Measurements from ENCODE around the gene CALN1.
"Not testable (repeated sequence)": the region's sequence is repeated elsewhere in the genome, so short reads cannot be mapped to it uniquely, and the experiment has no call there.

The CALN1 gene

DNA sequence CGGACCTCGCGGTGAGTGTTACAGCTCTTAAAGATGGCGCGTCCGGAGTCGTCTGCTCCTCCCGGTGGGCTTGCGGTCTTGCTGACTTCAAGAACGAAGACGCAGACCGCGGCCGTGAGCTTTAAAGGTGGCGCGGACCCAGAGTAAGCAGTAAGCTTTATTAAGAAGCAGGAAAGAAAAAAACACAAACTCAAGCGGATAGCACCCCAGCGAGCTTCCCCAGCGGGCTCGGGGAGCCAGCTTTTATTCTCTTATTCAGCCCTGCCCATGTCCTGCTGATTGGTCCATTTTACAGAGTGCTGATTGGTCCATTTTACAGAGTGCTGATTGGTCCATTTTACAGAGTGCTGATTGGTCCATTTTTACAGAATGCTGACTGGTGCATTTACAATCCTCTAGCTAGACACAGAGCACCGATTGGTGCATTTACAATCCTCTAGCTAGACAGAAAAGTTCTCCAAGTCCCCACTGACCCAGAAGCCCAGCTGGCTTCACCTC, at the start of gene CALN1:
Gene CALN1, minus strand, starts transcription at position 218 of the 498 bp plus-strand sequence.
- TF ChIP-seq GATA3, GATA2 (IDR thresholded peaks at IDR 0.05; ENCODE audit: low read depth, low read length): not testable (repeated sequence)

DNA sequence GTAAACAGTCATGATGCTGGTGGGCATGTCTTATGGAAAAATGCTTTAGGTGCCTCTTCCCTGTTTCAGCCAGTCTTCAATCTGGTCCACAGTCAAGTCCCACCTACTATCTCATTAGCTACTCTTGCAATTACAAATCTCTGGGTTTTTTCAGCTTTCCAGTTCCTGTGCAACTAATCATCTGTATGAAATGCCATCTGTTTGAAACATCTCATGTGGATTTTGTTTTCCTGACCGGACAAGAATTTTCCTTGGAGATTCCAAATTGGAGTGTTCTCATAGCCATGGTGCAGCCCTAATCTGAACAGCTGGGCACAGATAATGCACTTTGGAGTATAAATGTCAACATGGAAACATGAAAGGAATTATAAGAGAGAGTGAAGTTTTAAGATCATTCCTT, 41.3 kb upstream of the CALN1 start:
- no peak for TF ChIP-seq GATA3 (IDR thresholded peaks at IDR 0.05; ENCODE audit: low read depth, low read length)
- TF ChIP-seq GATA2 (IDR thresholded peaks at IDR 0.05; ENCODE audit: low read depth, low read length), result no peak

DNA sequence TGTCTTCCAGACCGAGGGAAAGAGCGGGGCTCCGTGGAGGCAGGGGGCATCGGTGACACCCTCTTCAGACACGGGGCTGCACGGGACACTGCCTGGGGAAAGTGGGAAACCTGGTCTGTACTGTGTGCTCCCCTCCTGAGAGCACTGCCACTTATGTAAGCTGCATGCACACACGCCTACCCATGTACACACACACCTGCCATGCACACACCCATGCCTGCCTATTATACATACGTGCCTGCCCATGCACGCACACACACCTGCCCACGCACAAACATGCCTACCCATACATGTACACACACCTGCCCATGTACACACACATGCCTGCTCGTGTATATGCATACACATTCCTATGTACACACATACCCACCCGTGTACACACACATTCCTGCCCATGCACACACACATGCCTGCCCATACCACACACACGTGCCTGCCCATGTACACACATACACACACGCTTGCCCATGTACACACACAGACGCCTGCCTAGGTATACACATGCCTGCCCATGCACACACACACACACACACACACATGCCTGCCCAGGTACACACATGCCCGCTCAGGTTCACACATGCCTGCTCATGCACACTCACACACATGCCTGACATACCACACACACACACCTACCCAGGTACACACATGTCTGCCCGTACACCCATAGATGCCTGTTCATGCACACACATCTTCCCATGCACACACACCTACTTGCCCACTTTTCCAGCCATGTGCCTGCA, 35.5 kb upstream of the CALN1 start:
- TF ChIP-seq GATA2 (IDR thresholded peaks at IDR 0.05; ENCODE audit: low read depth, low read length), result no peak
- TF ChIP-seq GATA3 (IDR thresholded peaks at IDR 0.05; ENCODE audit: low read depth, low read length), result no peak

DNA sequence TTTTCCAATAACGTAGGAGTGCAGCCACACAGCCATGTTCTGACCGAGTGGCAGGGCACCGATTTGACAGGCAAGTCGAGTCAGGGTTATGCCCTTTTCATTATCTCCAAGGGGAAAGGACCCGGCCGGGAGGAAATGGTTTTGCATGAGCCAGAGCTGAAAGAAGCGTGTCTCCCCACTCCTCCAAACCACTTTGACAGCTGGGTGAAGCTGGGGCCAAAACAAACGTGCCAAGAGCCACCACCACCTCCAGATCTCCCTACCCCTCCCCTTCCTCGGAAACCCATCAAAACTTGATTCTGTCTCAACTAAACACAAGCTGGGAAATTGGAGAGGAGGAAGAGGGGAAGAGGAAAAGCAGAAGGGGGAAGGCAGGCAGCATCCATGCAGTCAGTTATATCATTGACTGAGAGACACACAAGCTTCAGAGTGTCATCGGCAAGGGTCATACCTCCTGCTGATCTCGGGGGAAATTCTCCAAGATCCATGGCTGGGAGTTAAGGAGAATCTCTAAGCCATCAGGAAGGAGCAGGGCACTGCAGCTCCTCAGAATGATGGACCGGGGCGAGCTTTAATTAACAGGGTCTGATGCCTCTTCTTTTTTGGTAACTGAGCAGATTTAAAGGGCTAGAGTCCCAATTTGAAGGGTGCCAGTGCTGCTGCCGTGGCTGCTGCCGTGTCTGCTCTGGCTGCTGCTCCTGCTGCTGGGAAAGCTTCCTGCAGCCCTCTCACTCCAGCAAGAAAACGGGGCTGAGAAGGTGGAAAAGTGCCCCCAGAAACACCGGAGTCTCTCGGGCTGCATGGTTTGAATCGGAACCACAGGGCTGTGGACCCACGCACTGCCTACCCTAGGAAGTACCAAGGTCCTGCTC, 34.7 kb upstream of the CALN1 start:
- TF ChIP-seq GATA2 (IDR thresholded peaks at IDR 0.05; ENCODE audit: low read depth, low read length), result no peak
- no peak for TF ChIP-seq GATA3 (IDR thresholded peaks at IDR 0.05; ENCODE audit: low read depth, low read length)

DNA sequence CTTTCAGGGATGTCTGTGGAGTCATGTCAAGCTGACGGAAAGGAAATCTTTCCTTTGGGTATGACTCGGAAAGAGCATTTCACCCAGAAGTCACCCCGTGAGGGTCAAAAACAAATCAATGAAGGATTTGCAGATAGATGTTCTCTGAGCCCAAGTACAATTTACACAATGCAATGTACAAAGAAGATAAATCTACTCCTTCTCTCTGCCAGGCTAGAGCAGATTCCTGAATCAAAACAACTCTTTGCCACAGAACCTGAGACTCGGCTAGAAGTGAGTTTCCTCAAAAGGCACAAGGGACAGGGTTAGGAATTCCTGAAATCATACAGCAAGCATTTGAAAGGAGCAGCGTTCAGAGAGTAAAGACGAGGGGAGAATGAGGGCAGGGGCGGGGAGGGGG, 34.0 kb upstream of the CALN1 start:
- TF ChIP-seq GATA2 (IDR thresholded peaks at IDR 0.05; ENCODE audit: low read depth, low read length), result no peak

DNA sequence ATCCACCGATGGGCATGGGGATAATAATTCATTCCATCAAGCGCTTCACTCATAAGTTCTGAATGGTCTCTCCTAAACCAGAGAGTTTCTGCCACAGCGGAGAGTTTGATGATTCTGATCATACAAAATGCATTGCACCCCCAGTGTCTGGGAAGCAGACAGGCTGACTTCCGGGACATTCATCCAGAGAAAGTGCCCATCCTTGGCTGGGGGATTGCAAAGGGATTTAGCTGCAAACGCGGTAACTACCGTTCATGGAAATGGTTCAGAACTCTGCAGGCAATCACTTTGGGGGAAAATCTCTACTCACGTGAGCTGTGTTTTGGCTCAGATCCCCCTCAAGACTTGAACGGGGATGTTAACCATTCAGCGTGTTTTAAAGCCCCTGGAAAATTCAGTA, 33.4 kb upstream of the CALN1 start:
- TF ChIP-seq GATA3 (IDR thresholded peaks at IDR 0.05; ENCODE audit: low read depth, low read length) (no peak), GATA2 (IDR thresholded peaks at IDR 0.05; ENCODE audit: low read depth, low read length) (no peak)

DNA sequence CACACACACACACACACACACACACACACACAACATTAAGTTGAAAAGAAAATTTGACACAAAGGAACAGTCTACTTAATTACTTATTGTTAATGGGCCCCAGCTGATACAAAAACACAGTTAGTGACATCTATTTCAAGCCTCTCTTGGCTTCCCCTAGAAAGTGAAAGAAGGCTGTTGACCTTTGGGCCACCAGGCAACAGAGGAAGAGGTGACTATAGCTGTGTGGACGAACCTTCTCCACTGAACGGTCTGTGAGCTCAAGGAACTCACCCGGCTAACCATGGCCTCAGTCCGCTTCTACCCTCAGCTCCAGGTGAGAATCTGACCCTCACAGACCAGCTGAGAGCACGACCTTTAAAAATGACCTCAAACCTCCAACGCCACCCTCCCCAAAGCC, 32.9 kb upstream of the CALN1 start:
- TF ChIP-seq GATA3 (IDR thresholded peaks at IDR 0.05; ENCODE audit: low read depth, low read length), result no peak

DNA sequence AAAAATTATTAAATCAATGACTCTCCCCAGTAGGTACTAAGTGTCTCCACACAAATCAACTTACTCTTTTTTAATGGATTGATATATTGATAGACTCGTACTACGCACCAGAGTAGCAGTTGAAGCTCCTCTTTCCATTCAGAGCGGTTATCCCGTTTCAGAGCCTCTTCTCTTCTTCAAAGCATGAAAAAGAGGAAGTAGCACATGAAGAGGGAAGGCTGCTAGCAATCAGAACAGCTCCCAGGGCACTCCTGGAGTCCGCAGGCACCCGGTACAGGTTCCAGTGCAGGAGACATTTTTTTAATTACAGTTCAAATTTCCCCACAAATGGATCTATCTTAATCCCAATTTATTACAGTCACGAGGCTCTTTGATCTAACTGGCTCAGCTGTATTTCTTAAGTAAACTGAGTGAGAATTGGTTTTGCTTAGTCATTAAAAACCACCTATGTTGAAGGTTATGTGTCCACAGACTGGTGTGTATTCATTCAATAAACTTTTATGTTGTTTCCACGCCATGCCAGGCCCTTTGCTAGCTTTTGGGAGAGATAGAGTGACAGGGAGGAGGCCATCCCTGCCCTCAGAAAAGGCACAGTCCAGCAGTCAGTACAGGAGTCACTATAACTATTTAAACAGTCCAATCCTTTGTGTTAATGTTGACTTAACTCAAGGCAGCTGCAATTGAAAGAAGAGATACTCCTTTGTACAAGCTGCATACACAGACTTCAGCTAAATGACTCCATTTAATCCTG, 32.1 kb upstream of the CALN1 start:
- TF ChIP-seq GATA3 (IDR thresholded peaks at IDR 0.05; ENCODE audit: low read depth, low read length) (no peak), GATA2 (IDR thresholded peaks at IDR 0.05; ENCODE audit: low read depth, low read length) (no peak)

DNA sequence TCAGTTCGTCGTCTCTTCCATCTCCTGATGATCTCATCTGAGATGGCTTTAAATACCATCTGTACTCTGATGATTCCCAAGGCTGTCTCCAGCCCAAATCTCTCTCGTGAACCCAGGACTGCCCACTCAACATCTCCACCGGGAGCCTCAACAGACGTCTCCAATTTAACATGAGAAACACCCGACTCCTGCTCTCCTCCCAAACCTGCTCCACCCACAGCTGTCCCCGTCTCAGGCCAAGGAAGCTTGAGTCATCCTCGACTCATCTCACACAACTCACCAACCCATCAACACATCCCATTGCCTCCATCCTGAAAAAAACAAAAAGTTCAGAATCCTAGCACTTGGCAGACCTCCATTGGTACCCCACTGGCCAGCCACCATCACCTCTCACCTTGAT, 29.7 kb upstream of the CALN1 start:
- no peak for TF ChIP-seq GATA3 (IDR thresholded peaks at IDR 0.05; ENCODE audit: low read depth, low read length)
- TF ChIP-seq GATA2 (IDR thresholded peaks at IDR 0.05; ENCODE audit: low read depth, low read length), result no peak

DNA sequence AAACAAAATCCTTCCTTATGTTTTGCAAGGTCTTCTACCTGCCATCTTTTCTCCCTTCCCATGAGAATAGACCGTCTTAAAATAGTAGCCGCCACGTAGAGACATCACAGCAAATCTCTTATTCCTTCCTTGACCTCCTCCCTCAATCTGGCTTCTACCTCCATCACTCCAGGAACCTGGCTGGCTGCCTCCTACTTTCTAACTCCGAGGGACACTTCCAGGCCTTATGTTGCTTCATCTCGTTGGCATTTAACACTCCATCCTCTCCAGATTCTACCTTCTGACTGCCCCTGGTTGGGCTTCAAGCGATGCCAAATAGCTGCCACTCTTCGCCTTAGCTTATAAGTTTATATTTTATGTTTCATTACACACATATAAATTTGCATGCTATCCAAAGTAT, 26.4 kb upstream of the CALN1 start:
- no peak for TF ChIP-seq GATA2 (IDR thresholded peaks at IDR 0.05; ENCODE audit: low read depth, low read length)
- no peak for TF ChIP-seq GATA3 (IDR thresholded peaks at IDR 0.05; ENCODE audit: low read depth, low read length)

DNA sequence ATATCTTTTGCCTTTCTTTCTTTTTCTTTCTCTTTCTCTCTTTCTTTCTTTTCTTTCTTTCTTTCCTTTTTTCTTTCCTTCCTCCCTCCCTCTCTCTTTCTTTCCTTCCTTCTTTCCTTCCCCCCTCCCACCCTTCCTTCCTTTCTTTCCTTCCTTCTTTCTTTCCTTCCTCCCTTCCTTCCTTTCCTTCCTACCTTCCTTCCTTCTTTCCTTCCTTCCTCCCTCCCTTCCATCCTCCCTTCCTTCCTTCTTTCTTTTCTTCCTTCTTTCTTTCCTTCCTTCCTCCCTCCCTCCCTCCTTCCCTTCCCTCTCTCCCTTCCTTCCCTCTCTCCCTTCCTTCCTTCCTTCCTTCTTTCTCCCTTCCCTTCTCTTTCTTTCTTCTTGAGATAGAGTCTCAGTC, 25.5 kb upstream of the CALN1 start:
- TF ChIP-seq GATA2 (IDR thresholded peaks at IDR 0.05; ENCODE audit: low read depth, low read length) (no peak), GATA3 (IDR thresholded peaks at IDR 0.05; ENCODE audit: low read depth, low read length) (no peak)

DNA sequence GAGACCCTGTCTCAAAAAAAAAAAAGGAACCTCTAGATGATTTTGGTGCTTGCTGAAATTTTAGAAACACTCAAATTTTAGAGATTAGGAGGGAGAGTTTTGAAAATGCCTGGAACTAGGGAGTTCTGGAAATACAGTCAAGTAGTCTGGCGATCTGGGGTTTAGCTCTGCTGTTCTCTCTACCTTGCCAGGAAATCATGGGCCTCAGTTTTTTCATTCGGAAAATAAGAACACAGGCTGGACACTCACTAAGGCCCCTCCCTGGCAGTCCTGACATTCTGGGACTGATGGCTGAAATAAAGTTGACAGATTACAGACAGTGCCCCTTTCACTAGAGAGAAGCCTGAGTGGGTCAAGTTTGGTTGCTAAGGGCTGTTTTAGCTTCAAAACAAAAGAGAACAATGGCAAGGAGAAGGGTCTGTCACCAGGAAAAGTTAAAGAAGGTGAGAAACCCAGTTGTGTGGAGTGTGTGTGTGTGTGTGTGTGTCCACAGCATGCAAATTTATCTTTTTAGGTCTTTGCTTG, 25.0 kb upstream of the CALN1 start:
- TF ChIP-seq GATA2 (IDR thresholded peaks at IDR 0.05; ENCODE audit: low read depth, low read length) (no peak), GATA3 (IDR thresholded peaks at IDR 0.05; ENCODE audit: low read depth, low read length) (no peak)

DNA sequence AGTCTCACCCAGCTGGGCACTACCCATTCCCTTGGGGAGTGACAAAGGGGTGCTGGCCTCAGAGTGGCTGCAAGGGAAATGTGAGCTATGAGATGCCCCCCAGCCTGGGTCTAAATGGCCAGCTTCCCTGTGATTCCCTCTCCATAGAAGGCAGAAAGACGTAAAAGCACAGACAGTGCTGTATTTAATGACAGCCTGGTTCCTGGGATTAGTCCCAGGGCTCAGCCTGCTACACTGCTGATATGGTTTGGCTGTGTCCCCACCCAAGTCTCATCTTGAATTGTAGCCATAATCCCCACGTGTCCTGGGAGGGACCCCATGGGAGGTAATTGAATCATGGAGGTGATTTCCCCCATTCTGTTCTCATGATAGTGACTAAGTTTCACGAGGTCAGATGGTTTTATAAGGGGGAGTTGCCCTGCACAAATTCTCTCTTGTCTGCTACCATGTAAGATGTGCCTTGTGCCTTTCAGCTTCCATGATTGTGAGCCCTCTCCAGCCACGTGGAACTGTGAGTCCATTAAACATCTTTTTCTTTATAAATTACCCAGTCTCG, 23.9 kb upstream of the CALN1 start:
- TF ChIP-seq GATA3 (IDR thresholded peaks at IDR 0.05; ENCODE audit: low read depth, low read length) (no peak), GATA2 (IDR thresholded peaks at IDR 0.05; ENCODE audit: low read depth, low read length) (no peak)

DNA sequence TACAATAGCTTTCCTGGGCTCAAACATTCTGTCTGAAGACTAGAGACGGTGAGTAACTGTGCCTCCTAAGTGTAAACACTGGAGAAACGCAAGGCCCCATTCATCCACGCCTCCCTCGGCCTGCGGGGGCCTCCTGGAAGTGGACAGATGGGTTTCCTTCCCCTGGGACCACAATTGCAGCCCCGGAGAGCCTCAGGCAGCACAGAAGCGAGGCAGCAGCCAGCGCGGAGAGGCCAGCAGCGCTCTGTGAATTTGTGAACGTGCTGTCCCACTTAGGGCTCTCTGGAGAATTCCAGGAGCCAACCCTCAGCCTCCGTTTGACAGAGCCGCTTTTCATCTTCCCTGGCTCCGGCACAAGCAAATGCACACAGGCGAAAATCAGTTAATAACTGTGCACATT, 23.2 kb upstream of the CALN1 start:
- TF ChIP-seq GATA3 (IDR thresholded peaks at IDR 0.05; ENCODE audit: low read depth, low read length), result no peak
- no peak for TF ChIP-seq GATA2 (IDR thresholded peaks at IDR 0.05; ENCODE audit: low read depth, low read length)

All from SH-SY5Y (cell line).